ENCODE measurements around the gene PHYKPL. TPM values are rescaled to one million over a fixed set of nuclear protein-coding genes. Genes with fewer than 3 reads are reported as not detected.
"Not testable (repeated sequence)": the region's sequence is repeated elsewhere in the genome, so short reads cannot be mapped to it uniquely, and the experiment has no call there.

Gene PHYKPL
- total and polyA plus RNA-seq, 7 experiments from 2014 or later: 38.8 to 265 (median 143) TPM

GRCh38 chr5:178231539-178232123, 971 bp downstream of the PHYKPL start:
- Mint-ChIP-seq H3K27ac (peak overlapping the region in 7 of 9 donors; percentile 52 to 85 (median 72)), H3K36me3 (peaks cover 13 to 43% (median 28%) of the 10 kb centered on the region in 5 donors), H3K4me1 (peaks cover 45 to 68% (median 62%) of the 10 kb centered on the region in 7 donors), H3K9me3 (peaks cover 0 to 3% (median 0%) of the 10 kb centered on the region in 11 donors), H3K4me3 (peak overlapping the region; percentile 75 to 90 (median 82)), H3K27me3 (no peaks in the 10 kb centered on the region)
- ChIA-PET POLR2A (interaction anchor here (1.5 to 3.0 kb wide), 3 partner anchors 9 to 27 kb away, joined by 4 to 16 read pairs (median 5); partner anchors contain the start of gene HNRNPAB), CTCF (interaction anchor here (1.7 kb wide), 1 partner anchor 319 kb away, joined by 5 read pairs; no protein-coding TSS in a partner anchor)
- intact Hi-C loops (cut with micrococcal nuclease): loop anchor here (1.0 to 10.0 kb wide), 6 partner anchors 27 to 1323 kb away; partner anchors contain the start of genes CLK4 (in 2 of the 2), HNRNPAB (in 2 of the 2), RUFY1 (in 1 of the 2) and ZNF879 (in 1 of the 2)
- no peak for ATAC-seq
- Histone ChIP-seq H3K4me1 (ENCODE audit: control insufficient read depth in 2 of 2, insufficient read depth in 2 of 2, low read length in 2 of 2) (peaks cover 22 to 33% of the 10 kb centered on the region in 2 donors), H3K4me3 (ENCODE audit: low read length) (peak overlapping the region; percentile 63), H3K9me3 (ENCODE audit: control insufficient read depth in 2 of 3, low read length in 3 of 3) (no peaks in the 10 kb centered on the region), H3K27ac (ENCODE audit: low read depth, low read length) (peak overlapping the region; percentile 95), H3K36me3 (ENCODE audit: control insufficient read depth in 2 of 3, insufficient read depth in 3 of 3, low read length in 3 of 3) (peaks cover 5 to 50% (median 7%) of the 10 kb centered on the region in 3 experiments), H3K27me3 (ENCODE audit: control insufficient read depth in 2 of 2, insufficient read depth in 2 of 2, low read length in 2 of 2) (no peaks in the 10 kb centered on the region)
- no peak for DNase-seq

DNA sequence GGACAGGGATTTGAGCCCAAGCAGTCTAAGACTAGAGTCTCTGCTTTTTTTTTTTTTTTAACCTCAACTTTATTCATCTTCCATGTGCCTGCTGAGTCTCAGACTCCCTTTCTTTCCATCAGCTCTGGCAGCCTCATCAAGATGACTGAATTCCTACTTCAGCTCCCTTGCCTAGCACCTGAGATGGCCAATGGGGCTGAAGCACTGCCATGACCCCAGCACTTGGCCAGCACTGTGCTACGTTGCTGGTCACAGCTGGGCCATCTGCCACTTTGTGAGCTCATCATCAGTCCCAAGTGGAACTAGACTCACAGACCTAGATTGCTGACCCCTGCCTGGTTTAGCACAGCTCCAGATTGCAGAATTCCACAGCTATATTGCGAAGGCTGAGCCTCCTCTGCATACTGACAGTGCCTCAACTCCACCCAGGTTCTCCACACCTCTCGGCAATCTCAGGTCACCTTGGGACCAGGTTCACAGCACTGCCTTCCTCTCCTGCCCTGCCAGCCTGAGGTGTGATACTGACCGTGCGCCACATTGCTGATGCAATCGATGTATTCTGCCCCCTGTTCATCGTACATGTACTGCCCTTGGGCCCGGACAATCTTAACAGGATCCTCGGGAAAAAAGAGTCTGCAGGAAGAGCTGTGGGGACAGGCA, 1.6 kb downstream of the PHYKPL start:
- DNase-seq (no peak), ATAC-seq (no peak)
- Mint-ChIP-seq H3K9me3 (peaks cover 0 to 3% (median 0%) of the 10 kb centered on the region in 11 donors), H3K4me3 (peak overlapping the region; percentile 75 to 90 (median 82)), H3K4me1 (peaks cover 48 to 66% (median 61%) of the 10 kb centered on the region in 7 donors), H3K36me3 (peaks cover 13 to 46% (median 28%) of the 10 kb centered on the region in 5 donors), H3K27ac (peak overlapping the region in 8 of 9 donors; percentile 46 to 85 (median 76)), H3K27me3 (no peaks in the 10 kb centered on the region)
- ChIA-PET POLR2A (interaction anchor here (1.5 to 3.0 kb wide), 3 partner anchors 10 to 27 kb away, joined by 4 to 16 read pairs (median 5); partner anchors contain the start of gene HNRNPAB), CTCF (interaction anchor here (0.6 to 1.7 kb wide), 2 partner anchors 319 to 1860 kb away, joined by 5 to 6 read pairs; no protein-coding TSS in a partner anchor)
- H3K4me3 ChIP-seq (ENCODE audit: low read length): peak overlapping the region; percentile 63
- peaks cover 5 to 53% (median 7%) of the 10 kb centered on the region in 3 experiments for H3K36me3 ChIP-seq (ENCODE audit: control insufficient read depth in 2 of 3, insufficient read depth in 3 of 3, low read length in 3 of 3)
- intact Hi-C loops (cut with micrococcal nuclease): loop anchor here (10.0 kb wide), 2 partner anchors 794 to 1324 kb away; partner anchors contain the start of genes RUFY1 (in 1 of the 2) and ZNF879 (in 1 of the 2)
- peaks cover 20 to 28% of the 10 kb centered on the region in 2 donors for H3K4me1 ChIP-seq (ENCODE audit: control insufficient read depth in 2 of 2, insufficient read depth in 2 of 2, low read length in 2 of 2)
- no peaks in the 10 kb centered on the region for H3K9me3 ChIP-seq (ENCODE audit: control insufficient read depth in 2 of 3, low read length in 3 of 3)
- peak overlapping the region; percentile 95 for H3K27ac ChIP-seq (ENCODE audit: low read depth, low read length)
- H3K27me3 ChIP-seq (ENCODE audit: control insufficient read depth in 2 of 2, insufficient read depth in 2 of 2, low read length in 2 of 2): no peaks in the 10 kb centered on the region

GRCh38 chr5:178229861-178230260, 2.7 kb downstream of the PHYKPL start:
- no peak for ATAC-seq
- intact Hi-C loops (cut with micrococcal nuclease): loop anchor here (10.0 kb wide), 2 partner anchors 795 to 1325 kb away; partner anchors contain the start of genes RUFY1 (in 1 of the 2) and ZNF879 (in 1 of the 2)
- Histone ChIP-seq H3K27me3 (ENCODE audit: control insufficient read depth in 2 of 2, insufficient read depth in 2 of 2, low read length in 2 of 2) (no peaks in the 10 kb centered on the region), H3K36me3 (ENCODE audit: control insufficient read depth in 2 of 3, insufficient read depth in 3 of 3, low read length in 3 of 3) (peaks cover 5 to 57% (median 7%) of the 10 kb centered on the region in 3 experiments), H3K4me1 (ENCODE audit: control insufficient read depth in 2 of 2, insufficient read depth in 2 of 2, low read length in 2 of 2) (peaks cover 20 to 27% of the 10 kb centered on the region in 2 donors), H3K4me3 (ENCODE audit: low read length) (no peak overlapping the region), H3K9me3 (ENCODE audit: control insufficient read depth in 2 of 3, low read length in 3 of 3) (no peaks in the 10 kb centered on the region), H3K27ac (ENCODE audit: low read depth, low read length) (peak overlapping the region; percentile 3)
- DNase-seq: no peak
- H3K4me1 Mint-ChIP-seq: peaks cover 45 to 69% (median 59%) of the 10 kb centered on the region in 7 donors
- ChIA-PET POLR2A (interaction anchor here (0.8 to 1.5 kb wide), 3 partner anchors 12 to 19 kb away, joined by 3 to 4 read pairs (median 3); no protein-coding TSS in a partner anchor), CTCF (no interaction called here)
- H3K36me3 Mint-ChIP-seq: peaks cover 14 to 49% (median 28%) of the 10 kb centered on the region in 5 donors
- H3K27me3 Mint-ChIP-seq: no peaks in the 10 kb centered on the region
- H3K9me3 Mint-ChIP-seq: peaks cover 0 to 3% (median 0%) of the 10 kb centered on the region in 11 donors
- H3K27ac Mint-ChIP-seq: peak overlapping the region in 6 of 9 donors; percentile 21 to 85 (median 70)
- H3K4me3 Mint-ChIP-seq: peak overlapping the region; percentile 64 to 89 (median 76)

- H3K9me3 Mint-ChIP-seq; H3K27me3 Mint-ChIP-seq; ATAC-seq; H3K27me3 ChIP-seq (ENCODE audit: control insufficient read depth in 2 of 2, insufficient read depth in 2 of 2, low read length in 2 of 2); H3K27ac ChIP-seq (ENCODE audit: low read depth, low read length); CTCF ChIA-PET; H3K9me3 ChIP-seq (ENCODE audit: control insufficient read depth in 2 of 3, low read length in 3 of 3); DNase-seq; H3K4me3 ChIP-seq (ENCODE audit: low read length); intact Hi-C loops (cut with micrococcal nuclease): not testable (repeated sequence)
- H3K4me3 Mint-ChIP-seq: peak overlapping the region in 8 of 10 donors; percentile 2 to 89 (median 56)
- H3K4me1 ChIP-seq (ENCODE audit: control insufficient read depth in 2 of 2, insufficient read depth in 2 of 2, low read length in 2 of 2): peaks cover 20% of the 10 kb centered on the region in 2 donors
- H3K36me3 Mint-ChIP-seq: peaks cover 16 to 50% (median 28%) of the 10 kb centered on the region in 5 donors
- H3K36me3 ChIP-seq (ENCODE audit: control insufficient read depth in 2 of 3, insufficient read depth in 3 of 3, low read length in 3 of 3): peaks cover 5 to 59% (median 7%) of the 10 kb centered on the region in 3 experiments
- POLR2A ChIA-PET: interaction anchor here (1.3 to 2.4 kb wide), 2 partner anchors 13 to 14 kb away, joined by 3 to 11 read pairs; no protein-coding TSS in a partner anchor
- H3K4me1 Mint-ChIP-seq: peaks cover 42 to 69% (median 56%) of the 10 kb centered on the region in 7 donors
- H3K27ac Mint-ChIP-seq: peak overlapping the region in 6 of 9 donors; percentile 13 to 93 (median 56)
Observed at GRCh38 chr5:178229111-178229510, 3.5 kb downstream of the PHYKPL start.

DNA sequence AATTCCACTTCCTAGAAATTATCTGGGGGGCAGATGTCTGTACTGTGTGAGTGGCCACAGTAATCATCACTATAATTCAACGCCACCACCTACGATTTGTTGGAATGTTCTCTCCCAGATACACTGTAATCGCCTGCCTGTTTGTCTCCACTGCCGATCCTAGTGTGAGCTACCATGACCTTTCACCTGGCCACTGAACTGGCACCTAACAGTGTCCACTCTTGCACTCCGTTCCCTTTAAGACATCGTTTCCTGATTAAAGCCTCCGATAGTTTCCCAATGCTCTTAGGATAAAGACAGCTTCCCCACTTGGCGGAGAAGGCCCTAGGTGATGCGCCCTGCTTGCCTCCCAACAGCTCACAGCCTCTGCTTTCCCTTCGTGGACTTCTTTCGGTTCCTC, 4.0 kb downstream of the PHYKPL start:
- no peaks in the 10 kb centered on the region for H3K9me3 ChIP-seq (ENCODE audit: control insufficient read depth in 2 of 3, low read length in 3 of 3)
- Mint-ChIP-seq H3K4me3 (peak overlapping the region in 1 of 10 donors; percentile 16), H3K4me1 (peaks cover 47 to 68% (median 59%) of the 10 kb centered on the region in 7 donors), H3K27me3 (no peaks in the 10 kb centered on the region), H3K36me3 (peaks cover 16 to 55% (median 28%) of the 10 kb centered on the region in 5 donors), H3K9me3 (peaks cover 0 to 3% (median 0%) of the 10 kb centered on the region in 11 donors), H3K27ac (peak overlapping the region in 3 of 9 donors; percentile 24 to 71 (median 59))
- intact Hi-C loops (cut with micrococcal nuclease): no loop called here
- H3K36me3 ChIP-seq (ENCODE audit: control insufficient read depth in 2 of 3, insufficient read depth in 3 of 3, low read length in 3 of 3): peaks cover 5 to 59% (median 7%) of the 10 kb centered on the region in 3 experiments
- peaks cover 20% of the 10 kb centered on the region in 2 donors for H3K4me1 ChIP-seq (ENCODE audit: control insufficient read depth in 2 of 2, insufficient read depth in 2 of 2, low read length in 2 of 2)
- no peak for ATAC-seq
- H3K27me3 ChIP-seq (ENCODE audit: control insufficient read depth in 2 of 2, insufficient read depth in 2 of 2, low read length in 2 of 2): no peaks in the 10 kb centered on the region
- no peak for DNase-seq
- H3K4me3 ChIP-seq (ENCODE audit: low read length): no peak overlapping the region
- H3K27ac ChIP-seq (ENCODE audit: low read depth, low read length): no peak overlapping the region
- ChIA-PET CTCF (no interaction called here), POLR2A (interaction anchor here (1.1 to 2.4 kb wide), 2 partner anchors 13 to 17 kb away, joined by 5 to 11 read pairs; no protein-coding TSS in a partner anchor)

GRCh38 chr5:178227929-178228328, 4.7 kb downstream of the PHYKPL start:
- Histone ChIP-seq H3K36me3 (ENCODE audit: control insufficient read depth in 2 of 3, insufficient read depth in 3 of 3, low read length in 3 of 3) (peaks cover 5 to 65% (median 7%) of the 10 kb centered on the region in 3 experiments), H3K9me3 (ENCODE audit: control insufficient read depth in 2 of 3, low read length in 3 of 3) (no peaks in the 10 kb centered on the region), H3K4me3 (ENCODE audit: low read length) (no peak overlapping the region), H3K27ac (ENCODE audit: low read depth, low read length) (no peak overlapping the region), H3K27me3 (ENCODE audit: control insufficient read depth in 2 of 2, insufficient read depth in 2 of 2, low read length in 2 of 2) (no peaks in the 10 kb centered on the region), H3K4me1 (ENCODE audit: control insufficient read depth in 2 of 2, insufficient read depth in 2 of 2, low read length in 2 of 2) (peaks cover 20% of the 10 kb centered on the region in 2 donors)
- DNase-seq (no peak), ATAC-seq (no peak)
- H3K27ac Mint-ChIP-seq: peak overlapping the region in 7 of 9 donors; percentile 14 to 68 (median 52)
- no peaks in the 10 kb centered on the region for H3K27me3 Mint-ChIP-seq
- H3K4me3 Mint-ChIP-seq: peak overlapping the region in 5 of 10 donors; percentile 5 to 74 (median 34)
- intact Hi-C loops (cut with micrococcal nuclease): no loop called here
- H3K4me1 Mint-ChIP-seq: peaks cover 47 to 69% (median 57%) of the 10 kb centered on the region in 7 donors
- ChIA-PET POLR2A (interaction anchor here (1.1 to 2.4 kb wide), 2 partner anchors 13 to 16 kb away, joined by 5 to 11 read pairs; no protein-coding TSS in a partner anchor), CTCF (no interaction called here)
- peaks cover 0 to 3% (median 0%) of the 10 kb centered on the region in 11 donors for H3K9me3 Mint-ChIP-seq
- peaks cover 16 to 59% (median 32%) of the 10 kb centered on the region in 5 donors for H3K36me3 Mint-ChIP-seq
